KMS-11 (cell line): ENCODE data around the gene GPR119.

Experiments used
- H2AFZ ChIP-seq: fragments of 200-600 bp; sonication (generic); 2 replicates; pipeline ENCODE4 v1.6.1; 2016; ENCODE audit warnings: antibody characterized with exemption, mixed run types, low read depth
- H3K27ac ChIP-seq: fragments of 200-600 bp; sonication (generic); 2 replicates; pipeline ENCODE4 v1.6.1; 2016; ENCODE audit warnings: mild to moderate bottlenecking, mixed run types
- H3K27me3 ChIP-seq: fragments of 200-600 bp; sonication (generic); 2 replicates; pipeline ENCODE4 v1.6.1; 2017; ENCODE audit warnings: mild to moderate bottlenecking, low read depth, mixed run types, moderate library complexity; ENCODE audit not compliant: insufficient read depth
- H3K36me3 ChIP-seq: fragments of 200-600 bp; sonication (generic); 2 replicates; pipeline ENCODE4 v1.6.1; 2017; ENCODE audit warnings: mild to moderate bottlenecking, mixed run types; ENCODE audit not compliant: insufficient read depth
- H3K4me1 ChIP-seq: fragments of 200-600 bp; sonication (generic); 2 replicates; pipeline ENCODE4 v1.6.1; 2016; ENCODE audit warnings: mild to moderate bottlenecking, low read depth, mixed run types; ENCODE audit not compliant: poor library complexity, severe bottlenecking
- H3K4me2 ChIP-seq: fragments of 200-600 bp; sonication (generic); 2 replicates; pipeline ENCODE4 v1.7.0; 2016; ENCODE audit warnings: mild to moderate bottlenecking, mixed run types
- H3K4me3 ChIP-seq: fragments of 200-600 bp; sonication (generic); IDR thresholded peaks from 2 replicates; pipeline ENCODE4 v1.6.1; 2017; ENCODE audit warnings: low read depth, low read length, mixed read lengths; ENCODE audit not compliant: insufficient read depth
- H3K79me2 ChIP-seq: fragments of 200-600 bp; sonication (generic); 2 replicates; pipeline ENCODE4 v1.6.1; 2016; ENCODE audit warnings: low read depth, mixed run types; ENCODE audit not compliant: insufficient read depth
- H3K9ac ChIP-seq: fragments of 200-600 bp; sonication (generic); 2 replicates; pipeline ENCODE4 v1.6.1; 2016; ENCODE audit warnings: mild to moderate bottlenecking, mixed run types
- H4K20me1 ChIP-seq: fragments of 200-600 bp; sonication (generic); 2 replicates; pipeline ENCODE4 v1.6.1; 2016; ENCODE audit warnings: mild to moderate bottlenecking, mixed run types; ENCODE audit not compliant: insufficient read depth
- CTCF ChIP-seq: fragments of 200-600 bp; sonication (generic); conservative IDR thresholded peaks from 2 replicates; pipeline ENCODE4 v1.6.1; 2017; ENCODE audit warnings: low read depth, mild to moderate bottlenecking, antibody characterized with exemption, low read length, moderate library complexity, mixed read lengths

GPR119 gene

DNA sequence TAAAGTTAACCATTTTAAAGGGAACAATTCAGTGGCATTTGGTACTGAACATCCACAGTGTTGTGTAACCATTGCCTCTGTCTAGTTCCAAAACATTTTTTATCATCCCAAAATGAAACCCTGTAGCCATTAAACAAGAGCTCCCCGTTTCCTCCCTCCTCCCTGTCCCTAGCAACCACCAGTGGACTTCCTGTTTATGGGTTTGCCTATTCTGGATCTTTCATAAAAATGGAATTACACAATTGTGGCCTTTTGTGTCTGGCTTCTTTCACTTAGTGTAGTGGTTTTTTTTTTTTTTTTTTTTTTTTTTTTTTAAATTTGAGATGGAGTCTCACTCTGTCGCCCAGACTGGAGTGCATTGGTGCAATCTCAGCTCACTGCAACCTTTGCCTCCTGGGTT, 27.9 kb upstream of the GPR119 start:
- H3K27ac ChIP-seq = no peak overlapping the region
- H3K4me3 ChIP-seq = no peak overlapping the region
- H3K9ac ChIP-seq = no peak overlapping the region
- no peaks in the 10 kb centered on the region for H4K20me1 ChIP-seq
- no peaks in the 10 kb centered on the region for H3K27me3 ChIP-seq
- H3K36me3 ChIP-seq = peaks cover 3% of the 10 kb centered on the region; the same call in 1 of the 2 replicates
- H3K4me2 ChIP-seq = no peak overlapping the region
- no peak for TF ChIP-seq CTCF
- no peaks in the 10 kb centered on the region for H3K4me1 ChIP-seq
- H3K79me2 ChIP-seq = no peaks in the 10 kb centered on the region
- no peak overlapping the region for H2AFZ ChIP-seq

DNA sequence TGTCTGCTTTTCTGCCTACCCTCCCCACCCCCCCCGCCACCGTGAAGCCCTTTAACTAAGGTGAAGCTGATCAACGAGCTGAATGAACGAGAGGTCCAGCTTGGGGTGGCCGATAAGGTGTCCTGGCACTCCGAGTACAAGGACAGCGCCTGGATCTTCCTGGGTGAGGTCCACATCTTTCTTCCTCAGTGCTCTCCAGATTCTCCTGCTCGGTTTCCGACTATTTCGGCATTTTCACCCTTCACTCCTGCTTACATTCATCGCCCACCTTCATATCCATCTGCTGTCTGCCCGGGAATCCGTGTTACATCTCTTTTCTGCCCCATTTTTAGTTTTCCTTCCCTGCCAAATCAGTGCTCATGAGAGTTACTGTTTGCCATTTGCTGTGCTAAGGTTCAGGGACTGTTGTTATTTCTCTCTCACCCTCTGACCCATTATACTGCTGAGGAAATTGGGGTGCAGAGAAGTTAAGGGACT, 16.8 kb upstream of the GPR119 start:
- H2AFZ ChIP-seq = peak overlapping the region; percentile 95; the same call in 1 of the 2 replicates
- no peaks in the 10 kb centered on the region for H3K27me3 ChIP-seq
- H3K9ac ChIP-seq = peak overlapping the region; percentile 43; the same call in 1 of the 2 replicates
- TF ChIP-seq CTCF = no peak
- no peak overlapping the region for H3K4me3 ChIP-seq
- no peaks in the 10 kb centered on the region for H3K36me3 ChIP-seq
- H3K79me2 ChIP-seq = peaks cover 8% of the 10 kb centered on the region; the same call in 1 of the 2 replicates
- H3K27ac ChIP-seq = no peak overlapping the region; the same call in 1 of the 2 replicates
- no peaks in the 10 kb centered on the region for H4K20me1 ChIP-seq
- H3K4me1 ChIP-seq = peaks cover 10% of the 10 kb centered on the region
- peak overlapping the region; percentile 67 for H3K4me2 ChIP-seq

GRCh38 chrX:130401415-130402207, 16.1 kb upstream of the GPR119 start, which contains the start of gene RBMX2:
Gene RBMX2 (plus strand): TSS chrX:130401987. CDS start chrX:130402033, 46 bp downstream.
- peaks cover 10% of the 10 kb centered on the region for H3K4me1 ChIP-seq
- peak within 1 kb of the TSS; percentile 68 for H3K4me2 ChIP-seq
- H3K36me3 ChIP-seq = no peaks in the 10 kb centered on the region
- H3K4me3 ChIP-seq = no peak within 1 kb of the TSS
- H3K27ac ChIP-seq = peak within 1 kb of the TSS; percentile 67
- H3K27me3 ChIP-seq = no peaks in the 10 kb centered on the region
- no peak for TF ChIP-seq CTCF
- H3K79me2 ChIP-seq = peaks cover 8% of the 10 kb centered on the region; the same call in 1 of the 2 replicates
- peak within 1 kb of the TSS; percentile 43 for H3K9ac ChIP-seq
- H4K20me1 ChIP-seq = no peaks in the 10 kb centered on the region
- H2AFZ ChIP-seq = peak within 1 kb of the TSS; percentile 95

GRCh38 chrX:130395341-130395740, 9.9 kb upstream of the GPR119 start:
- Histone ChIP-seq H3K79me2 (no peaks in the 10 kb centered on the region), H3K4me3 (no peak overlapping the region), H3K4me1 (no peaks in the 10 kb centered on the region), H4K20me1 (no peaks in the 10 kb centered on the region), H3K4me2 (no peak overlapping the region), H3K27me3 (no peaks in the 10 kb centered on the region), H3K9ac (no peak overlapping the region), H3K36me3 (no peaks in the 10 kb centered on the region), H2AFZ (no peak overlapping the region), H3K27ac (no peak overlapping the region)
- TF ChIP-seq CTCF = no peak
